GM23248 (cell line): ENCODE results near the gene SUN1.

Experiments
- EZH2 ChIP-seq: fragments of 200-600 bp; sonication (generic); IDR thresholded peaks from 2 replicates; pipeline ENCODE4 v1.6.1; 2018; ENCODE audit warnings: antibody characterized with exemption, mild to moderate bottlenecking; ENCODE audit not compliant: insufficient read depth, poor library complexity, severe bottlenecking
- EZH2phosphoT487 ChIP-seq: fragments of 200-600 bp; sonication (generic); IDR thresholded peaks from 2 replicates; pipeline ENCODE4 v1.6.1; 2018; ENCODE audit warnings: antibody characterized with exemption, moderate library complexity, mild to moderate bottlenecking, low read depth; ENCODE audit not compliant: insufficient read depth

DNA sequence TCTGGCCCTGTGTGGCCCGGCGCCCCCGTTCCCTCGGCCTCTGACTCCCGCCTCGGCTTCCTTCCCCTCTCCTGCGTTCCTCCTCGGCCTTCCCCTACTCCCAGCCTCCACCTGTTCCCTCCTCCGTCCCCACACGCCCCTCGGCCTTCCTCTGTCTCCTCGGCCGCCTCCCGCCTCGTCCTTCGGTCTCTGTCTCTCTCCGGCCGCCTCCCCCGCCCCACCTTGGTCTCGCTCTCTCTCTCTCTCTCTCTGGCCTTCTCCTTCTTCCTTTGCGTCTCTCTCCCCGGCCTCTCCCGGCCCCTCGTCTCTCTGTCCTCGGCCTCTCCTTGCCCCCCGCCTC is 44.7 kb downstream of the SUN1 start:
- TF ChIP-seq EZH2 (no peak), EZH2phosphoT487 (no peak)
